NK-92 (cell line): ENCODE data around the gene METTL23.
"Not testable (repeated sequence)": the region's sequence is repeated elsewhere in the genome, so short reads cannot be mapped to it uniquely, and the experiment has no call there.

Source experiments
- DNase-seq: peaks from one replicate; lab custom pipeline; 2025; ENCODE audit not compliant: unreplicated experiment; lab: John Stamatoyannopoulos, UW

Gene METTL23

DNA sequence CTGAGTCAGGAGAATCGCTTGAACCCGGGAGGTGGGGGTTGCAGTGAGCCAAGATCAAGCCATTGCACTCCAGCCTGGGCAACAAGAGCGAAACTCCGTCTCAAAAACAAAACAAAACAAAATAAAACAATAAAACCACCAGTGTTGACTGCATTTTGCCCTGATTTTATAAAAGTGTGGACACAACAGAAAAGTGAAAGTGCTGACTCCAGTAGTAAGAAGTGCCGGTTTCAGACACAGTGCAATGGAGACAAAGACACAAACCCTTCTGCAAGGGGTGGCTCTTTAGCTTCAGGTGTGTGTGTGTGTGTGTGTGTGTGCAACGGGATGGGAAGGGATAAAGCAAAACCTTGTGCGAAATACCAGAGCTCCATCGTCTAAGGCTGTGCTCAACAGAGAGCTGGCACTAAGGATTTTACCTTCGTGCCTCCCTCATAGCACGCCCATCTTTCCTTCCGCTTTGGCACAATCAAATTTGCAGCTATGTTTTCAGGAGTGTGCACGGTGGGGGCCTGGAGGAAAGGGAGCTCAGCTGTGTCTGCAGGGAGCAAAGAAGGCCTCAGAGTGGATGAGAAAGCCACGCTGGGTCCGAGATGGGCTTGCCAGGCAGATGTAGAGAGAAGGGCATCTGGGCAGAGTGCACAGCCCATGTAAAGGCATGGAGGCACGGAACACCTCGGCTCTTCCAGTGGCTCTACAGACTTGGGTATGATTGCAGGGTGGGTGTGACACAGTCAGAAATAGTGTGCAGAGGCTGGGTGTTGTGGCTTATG is 31.4 kb upstream of the METTL23 start:
- no peak for DNase-seq

- no peak for DNase-seq
Observed at GRCh38 chr17:76696763-76697701, 29.6 kb upstream of the METTL23 start.

GRCh38 chr17:76697702-76698465 is 28.8 kb upstream of the METTL23 start:
- no peak for DNase-seq

- not testable (repeated sequence) for DNase-seq
Observed at GRCh38 chr17:76698466-76698977, 28.1 kb upstream of the METTL23 start.

GRCh38 chr17:76700270-76700616 is 26.4 kb upstream of the METTL23 start:
- DNase-seq: no peak

GRCh38 chr17:76700617-76701470 is 25.8 kb upstream of the METTL23 start:
- no peak for DNase-seq

DNA sequence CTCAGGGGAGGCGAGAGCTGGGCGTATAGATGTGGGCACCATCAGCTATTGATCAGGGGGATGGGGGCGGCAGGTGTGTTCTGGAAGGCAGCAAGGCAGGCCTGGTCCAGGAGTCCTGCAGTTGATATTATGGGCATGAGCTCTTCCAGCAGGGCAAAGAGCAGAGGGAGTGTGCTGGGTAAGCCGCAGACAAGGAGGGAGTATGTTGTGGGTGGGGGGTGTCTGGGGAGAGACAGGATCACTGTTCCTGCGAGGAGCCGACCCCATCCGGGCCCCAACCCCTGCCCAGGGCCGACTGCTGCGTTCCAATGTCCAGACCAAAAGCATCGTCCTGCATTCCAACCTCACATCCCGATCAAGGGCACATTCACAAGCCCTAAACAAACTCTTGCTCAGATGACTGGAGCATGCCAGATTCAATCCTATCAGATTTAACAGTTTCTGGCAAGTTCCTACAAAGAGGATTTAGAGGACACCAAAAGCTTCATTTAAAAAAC is 25.1 kb upstream of the METTL23 start:
- DNase-seq: no peak

GRCh38 chr17:76702076-76702475 is 24.6 kb upstream of the METTL23 start:
- DNase-seq: no peak

GRCh38 chr17:76702941-76703637 is 23.6 kb upstream of the METTL23 start:
- no peak for DNase-seq

GRCh38 chr17:76704805-76705204 is 21.8 kb upstream of the METTL23 start:
- no peak for DNase-seq

- DNase-seq: no peak
Observed at GRCh38 chr17:76706817-76707216, 19.8 kb upstream of the METTL23 start.

GRCh38 chr17:76707985-76708807 is 18.4 kb upstream of the METTL23 start:
- no peak for DNase-seq

DNA sequence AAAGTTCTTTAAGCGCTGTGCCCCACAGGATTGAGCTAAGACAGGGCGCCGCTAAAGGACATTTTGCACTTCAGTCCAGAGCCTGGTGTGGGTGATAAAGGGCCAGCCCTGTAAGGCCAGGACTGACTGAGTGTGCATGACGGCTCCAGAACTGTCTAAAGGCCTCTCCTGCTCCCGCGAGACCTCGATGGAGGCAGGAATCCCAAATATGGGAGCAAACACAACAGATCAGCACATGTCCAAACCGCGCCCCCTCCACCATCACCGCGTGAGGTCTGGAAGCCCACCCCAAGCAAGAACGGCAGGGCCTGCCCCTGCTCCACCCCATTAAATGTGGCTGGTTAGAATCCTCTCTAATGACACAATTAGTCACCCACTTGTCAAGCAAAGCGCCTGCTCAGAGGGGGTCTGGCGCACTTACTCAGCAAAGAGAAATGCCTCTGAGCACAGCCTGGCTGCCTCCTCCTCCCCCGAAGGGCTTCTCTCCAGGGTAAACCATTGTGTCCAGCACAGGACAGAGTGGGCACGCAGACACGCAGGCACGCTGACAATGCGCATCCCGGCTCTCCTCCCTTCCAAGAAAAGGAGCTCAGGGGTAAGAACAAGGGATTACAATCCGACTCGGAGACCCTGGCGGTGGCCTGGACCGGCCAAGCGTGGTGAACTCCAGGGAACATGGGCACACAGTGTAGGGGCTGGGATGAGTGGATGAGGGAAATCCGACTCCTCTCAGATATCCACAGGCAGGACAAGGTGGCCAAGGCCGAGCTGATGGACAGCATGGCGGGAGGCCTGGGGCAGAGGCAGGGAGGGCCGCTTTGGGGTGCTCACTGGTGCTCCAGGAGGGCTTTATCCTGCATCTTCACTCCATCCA is 17.3 kb upstream of the METTL23 start:
- no peak for DNase-seq

DNA sequence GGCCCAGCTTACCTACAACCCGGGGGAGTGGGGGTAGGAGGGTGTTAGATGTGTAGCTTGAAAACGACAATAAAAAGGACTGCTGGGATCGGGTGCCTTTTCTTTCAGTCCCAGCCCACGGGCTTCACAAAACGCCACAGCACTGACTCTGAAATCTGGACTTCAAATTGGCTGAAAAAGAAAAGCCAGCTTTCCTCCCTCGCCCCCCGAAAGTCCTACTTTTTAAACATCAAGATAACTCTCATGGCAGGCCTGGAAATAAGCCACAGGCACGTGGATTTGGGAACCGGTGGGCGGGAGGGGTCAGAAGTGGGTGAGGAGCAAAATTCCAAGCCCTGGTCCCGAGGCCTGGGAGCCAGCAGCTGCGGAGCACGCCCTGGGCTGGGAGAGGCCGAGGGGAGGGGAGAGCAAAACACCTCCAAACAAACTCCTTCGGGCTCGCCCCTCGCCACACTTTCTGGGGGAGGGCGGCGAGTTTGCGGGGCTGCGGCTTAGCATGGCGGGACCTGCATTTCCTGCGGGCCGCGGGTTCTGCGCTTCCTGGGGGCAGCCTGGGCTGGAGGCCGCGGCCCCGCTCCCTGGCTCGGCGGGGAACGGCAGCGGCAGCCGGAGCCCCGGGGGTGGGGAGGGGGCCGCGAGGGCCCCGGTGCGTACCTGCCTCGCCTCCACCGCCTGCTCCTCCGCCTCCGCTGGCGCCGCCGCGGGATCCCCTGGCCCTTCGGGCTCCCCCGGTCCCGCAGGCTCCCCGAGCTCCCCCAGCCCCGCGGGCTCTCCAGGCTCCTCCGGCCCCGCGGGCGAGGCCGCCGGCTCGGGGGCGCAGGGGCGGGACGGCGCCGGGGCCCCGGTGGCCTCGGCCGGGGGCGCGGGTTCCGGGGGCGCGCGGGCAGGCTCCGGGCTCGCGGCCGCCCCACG is 16.4 kb upstream of the METTL23 start:
- DNase-seq: not testable (repeated sequence)

GRCh38 chr17:76710863-76711611 is 15.6 kb upstream of the METTL23 start, which contains the start of gene MXRA7:
Gene MXRA7, minus strand, starts transcription at chr17:76710965. Its CDS starts 19 bp downstream, at chr17:76710946.
- DNase-seq: no peak

- DNase-seq: not testable (repeated sequence)
Observed at GRCh38 chr17:76712321-76712720, 14.3 kb upstream of the METTL23 start.
